Renal cortical epithelial cell (primary cell): ENCODE measurements around the gene DHRS11. TPM values are rescaled to one million over a fixed set of nuclear protein-coding genes. Genes with fewer than 3 reads are reported as not detected.

Source experiments
- DNase-seq: peaks from one replicate; pipeline ENCODE4 v3.0.0-alpha.2; 2011; ENCODE audit warnings: low read depth
- total RNA-seq: library from RNA; depleted of rRNA; stranded (reverse); fragments of >200 nt; gene quantifications from 2 replicates; pipeline ENCODE4 v1.2.3, GENCODE V29; 2014

Gene DHRS11
- total RNA-seq, 1 donor from 2014 or later, result 13.0 TPM

GRCh38 chr17:36650096-36650775 lies 58.6 kb downstream of the DHRS11 start:
- DNase-seq, result no peak

Other genes starting within 250 kb of the DHRS11 start
- gene TBC1D3H, start 203.4 kb upstream of the DHRS11 start, total RNA-seq, result not detected in 2 replicates
- 26.8 and 31.8 TPM in 2 replicates for gene ZNHIT3, start 105.2 kb upstream of the DHRS11 start, total RNA-seq
- gene MYO19, start 57.0 kb upstream of the DHRS11 start, total RNA-seq, result 45.2 and 59.4 TPM in 2 replicates
- gene PIGW, start 56.9 kb upstream of the DHRS11 start, total RNA-seq, result 9.7 and 11.6 TPM in 2 replicates
- 42.4 and 88.2 TPM in 2 replicates for gene GGNBP2, start 47.0 kb upstream of the DHRS11 start, total RNA-seq
- 7.6 and 8.0 TPM in 2 replicates for gene MRM1, start 9.7 kb downstream of the DHRS11 start, total RNA-seq